Limb (tissue), 2 donors: ENCODE measurements around the gene RNLS.

Experiments
- DNase-seq, 2 donors: peaks; one replicate each; pipeline ENCODE4 v3.0.0-alpha.2; 2016; ENCODE audit errors: extremely low spot score in 2 of 2

RNLS gene

DNA sequence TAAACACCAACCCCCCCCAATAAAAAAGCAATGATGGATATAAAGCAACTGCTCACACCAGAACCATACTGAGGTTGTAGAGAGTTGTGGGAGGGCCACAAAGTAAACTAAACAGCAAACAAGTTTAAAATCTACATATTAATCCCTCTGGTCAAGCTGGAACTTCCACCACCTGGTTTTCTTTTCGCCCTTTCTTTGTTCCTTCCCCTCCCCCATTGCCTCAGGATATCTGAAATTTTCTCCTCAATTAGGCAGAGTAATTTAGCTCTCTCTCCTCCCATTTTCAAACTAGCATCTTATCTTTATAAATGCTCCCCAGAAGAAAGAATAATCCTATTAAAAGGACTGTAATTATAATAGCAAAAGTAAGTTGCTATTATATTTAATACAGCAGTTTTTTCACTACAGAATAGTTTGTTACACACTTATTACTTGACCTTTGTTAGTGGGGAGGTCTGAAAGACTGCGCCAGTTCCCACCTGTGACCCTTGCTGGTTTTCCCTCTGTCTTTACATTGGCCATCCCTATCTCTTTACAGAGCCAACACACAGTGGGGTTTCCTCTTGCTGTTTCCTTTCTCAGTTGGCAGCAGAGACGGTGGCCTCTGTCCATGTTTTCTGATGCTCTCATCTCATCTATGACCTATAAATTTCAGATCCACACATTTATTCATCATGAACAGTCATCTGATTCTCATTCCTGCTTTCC, 235.4 kb downstream of the RNLS start:
- no peak for DNase-seq

GRCh38 chr10:88347022-88347421, 236.1 kb downstream of the RNLS start:
- no peak for DNase-seq

DNA sequence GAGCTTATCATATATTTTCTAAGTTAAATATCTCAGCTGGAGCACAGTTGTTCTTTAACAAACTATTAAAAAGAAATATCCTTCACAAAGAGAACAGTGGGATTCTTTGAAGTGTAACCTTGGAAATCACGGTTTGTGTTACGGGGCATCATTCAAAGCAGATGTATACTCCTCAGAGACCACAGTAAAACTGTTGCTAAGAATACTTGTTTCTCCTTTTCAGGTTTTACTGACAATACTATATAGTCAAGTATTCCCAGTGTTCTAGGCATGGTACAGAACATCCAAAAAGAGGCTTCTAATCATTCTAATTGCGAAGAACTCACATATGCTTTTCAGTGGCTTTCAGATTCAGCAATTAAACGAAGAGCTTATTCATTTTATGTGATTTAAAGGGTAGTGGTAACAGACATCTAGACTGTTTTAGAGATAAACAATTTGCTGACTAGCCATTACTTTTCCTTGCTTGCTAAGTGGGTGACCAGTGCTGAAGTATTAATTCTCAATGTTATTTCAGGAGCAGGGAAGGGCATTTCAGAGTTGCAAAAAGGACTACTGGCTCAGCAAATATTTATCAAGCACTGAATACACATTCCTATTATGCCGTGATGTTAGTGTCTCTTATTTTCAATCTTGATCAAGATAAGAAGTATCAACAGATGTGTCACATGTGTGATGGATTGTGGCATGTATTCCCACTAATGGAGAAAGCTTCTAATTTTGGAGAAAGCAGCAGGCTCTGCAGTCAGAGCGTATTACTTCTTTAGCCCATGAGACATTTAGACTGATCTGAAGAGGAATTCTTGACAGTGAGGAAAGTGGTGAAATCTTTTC, 236.8 kb downstream of the RNLS start:
- no peak for DNase-seq

- DNase-seq, result no peak
Measured at GRCh38 chr10:88343761-88344484, 239.2 kb downstream of the RNLS start.

DNA sequence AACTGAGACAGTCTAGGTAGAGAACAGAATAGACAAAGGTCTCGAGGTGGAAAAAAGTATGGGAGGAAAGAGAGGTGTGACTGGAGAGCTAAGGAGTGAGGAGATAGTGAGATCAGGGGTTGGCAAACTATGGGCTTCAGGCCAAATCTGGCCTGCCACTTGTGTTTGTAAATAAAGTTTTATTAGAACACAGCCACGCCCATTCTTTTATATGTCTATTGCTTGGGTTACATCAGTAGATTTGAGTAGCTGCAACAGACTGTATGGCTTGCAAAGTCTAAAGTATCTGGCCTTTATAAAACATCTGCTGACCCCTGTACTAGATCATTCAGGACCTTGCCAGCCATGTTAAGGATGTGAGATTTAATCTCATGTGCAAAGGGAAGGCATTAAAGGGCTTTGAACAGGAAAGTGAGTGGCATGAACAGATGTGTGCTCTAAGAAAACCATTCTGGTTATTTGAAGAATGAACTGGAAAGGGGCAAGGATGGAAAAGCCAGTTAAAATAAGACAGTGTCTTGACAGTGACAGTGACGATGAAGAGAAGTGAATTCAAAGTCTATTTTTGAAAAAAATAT, 240.3 kb downstream of the RNLS start:
- DNase-seq, result no peak

- DNase-seq, result no peak
Measured at GRCh38 chr10:88337134-88337533, 246.0 kb downstream of the RNLS start.

- DNase-seq, result no peak
Measured at GRCh38 chr10:88336334-88336733, 246.8 kb downstream of the RNLS start.

GRCh38 chr10:88333248-88333630, 249.9 kb downstream of the RNLS start:
- no peak for DNase-seq

DNA sequence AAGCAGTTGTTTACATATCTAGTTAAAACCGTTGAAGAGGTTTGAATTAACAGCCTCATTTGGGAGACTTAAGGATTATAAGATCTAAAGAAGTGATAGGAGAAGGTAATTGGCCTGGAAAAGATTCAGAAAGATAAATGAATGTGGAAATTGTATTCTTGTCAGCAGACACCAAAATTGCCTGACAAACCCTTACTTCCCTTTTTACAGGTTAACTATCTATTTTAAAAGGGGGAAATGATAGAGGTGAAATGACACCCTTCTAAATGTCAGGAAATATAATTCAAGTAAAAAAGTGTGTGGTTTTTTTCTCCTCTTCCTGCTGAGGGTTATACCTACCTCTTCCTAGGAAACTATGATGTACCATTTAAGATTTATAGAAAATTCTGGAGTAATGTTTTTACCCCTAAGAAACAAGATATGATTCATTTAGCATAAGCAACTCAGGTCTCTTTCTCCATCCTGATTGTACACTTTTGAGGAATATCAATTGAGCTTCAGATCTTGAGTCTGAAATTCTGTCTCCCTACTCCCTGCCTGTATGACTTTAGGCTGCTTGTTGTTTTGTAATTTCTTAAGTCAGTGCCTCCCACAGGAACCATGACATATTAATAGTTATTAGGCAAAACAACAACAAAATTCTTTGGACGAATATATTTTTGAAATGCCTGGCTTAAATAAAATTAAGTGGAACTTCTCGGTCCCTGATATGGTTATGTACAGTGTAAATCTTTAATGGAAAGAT, 250.4 kb downstream of the RNLS start:
- no peak for DNase-seq

DNA sequence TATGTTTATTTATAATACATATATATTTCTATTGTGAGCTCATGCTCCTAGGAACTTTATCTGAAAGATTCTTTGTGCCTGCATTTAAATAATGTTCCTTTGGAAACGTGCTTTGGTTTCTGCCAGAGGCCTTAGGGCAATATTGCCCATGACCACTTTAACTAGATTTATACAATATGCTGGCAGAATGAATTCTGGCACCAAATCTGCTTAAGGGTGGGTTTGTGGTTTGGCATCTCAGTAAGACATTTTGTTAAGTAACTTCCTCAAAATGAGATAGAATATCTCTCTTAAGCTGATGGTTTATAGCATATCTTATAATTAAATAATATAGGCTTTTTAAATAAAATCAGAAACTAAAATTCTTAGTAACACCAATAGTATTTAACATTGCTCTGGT, 252.9 kb downstream of the RNLS start:
- no peak for DNase-seq

DNA sequence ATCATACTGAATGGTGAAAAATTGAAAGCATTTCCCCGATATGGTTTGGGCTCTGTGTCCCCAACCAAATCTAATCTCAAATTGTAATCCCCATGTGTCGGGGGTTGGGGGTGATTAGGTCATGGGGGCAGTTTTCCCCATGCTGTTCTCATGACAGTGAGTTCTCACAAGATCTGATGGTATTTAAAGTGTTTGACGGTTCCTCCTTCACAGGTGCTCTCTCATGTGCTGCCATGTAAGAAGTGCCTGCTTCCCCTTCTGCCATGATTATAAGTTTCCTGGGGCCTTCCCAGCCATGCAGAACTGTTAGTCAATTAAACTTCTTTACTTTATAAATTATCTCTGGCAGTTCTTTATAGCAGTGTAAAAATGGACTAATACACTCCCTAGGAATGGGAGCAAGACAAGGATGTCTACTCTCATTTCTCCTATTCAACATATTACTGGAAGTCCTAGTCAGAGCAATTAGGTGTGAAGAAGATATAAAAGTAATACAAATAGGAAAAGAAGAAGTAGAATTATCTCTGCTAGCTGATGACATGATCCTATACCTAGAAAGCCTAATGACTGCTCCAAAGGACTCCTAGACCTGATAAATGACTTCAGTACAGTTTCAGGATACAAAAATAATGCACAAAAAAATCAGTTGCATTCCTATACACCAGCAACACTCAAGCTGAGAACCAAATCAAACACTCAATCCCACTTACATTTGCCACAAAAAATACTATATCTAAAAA, 260.6 kb downstream of the RNLS start:
- no peak for DNase-seq

GRCh38 chr10:88319960-88320517, 263.1 kb downstream of the RNLS start:
- no peak for DNase-seq

- no peak for DNase-seq
Measured at GRCh38 chr10:88318803-88319202, 264.3 kb downstream of the RNLS start.

GRCh38 chr10:88317099-88317498, 266.0 kb downstream of the RNLS start:
- no peak for DNase-seq

DNA sequence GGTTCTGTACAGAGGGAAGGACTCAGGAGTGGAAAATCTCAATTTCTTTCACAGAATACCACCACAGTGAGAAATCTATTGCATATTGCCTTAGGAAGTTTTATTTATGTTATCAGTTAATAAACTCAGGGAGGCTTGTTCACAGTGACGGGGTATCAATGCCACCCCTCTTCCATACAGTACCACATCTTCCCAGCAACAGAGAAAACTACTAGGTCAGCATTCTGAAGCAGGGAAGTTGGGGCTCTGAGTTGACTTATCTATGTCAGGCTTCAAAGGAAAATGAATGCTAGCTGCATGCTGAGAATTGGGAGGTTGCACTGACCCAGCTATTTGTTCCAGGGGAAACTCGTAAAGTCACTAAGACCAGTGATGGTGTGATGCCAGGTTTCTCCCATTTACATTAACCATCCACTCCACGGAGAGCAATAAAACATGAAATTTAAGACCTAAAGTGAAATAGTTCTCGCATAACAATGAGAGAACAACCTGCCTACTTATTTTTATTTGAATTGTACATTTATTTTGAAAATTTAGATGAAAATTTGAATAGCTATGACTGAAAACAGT, 266.7 kb downstream of the RNLS start:
- no peak for DNase-seq

GRCh38 chr10:88315755-88316154, 267.4 kb downstream of the RNLS start:
- DNase-seq, result no peak

GRCh38 chr10:88314362-88314761, 268.8 kb downstream of the RNLS start:
- DNase-seq, result no peak

DNA sequence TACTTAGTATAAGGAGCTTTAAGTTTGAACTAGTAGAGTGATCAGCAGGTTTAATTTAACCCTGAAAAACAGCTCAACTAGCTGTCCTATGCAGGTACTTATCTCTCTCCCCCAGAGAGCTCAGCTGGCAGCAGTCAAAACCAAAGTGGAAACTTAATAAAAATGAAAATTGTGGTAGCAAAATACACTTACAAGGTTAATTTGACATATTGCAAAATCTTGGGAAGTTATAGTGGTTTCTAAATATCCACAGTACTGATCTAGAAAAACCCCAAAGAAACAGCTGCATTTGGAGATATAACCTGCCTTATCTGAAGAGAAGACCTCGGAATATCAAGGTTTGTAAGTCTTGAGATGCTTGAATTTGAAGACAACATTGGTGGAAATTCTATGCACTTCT, 269.2 kb downstream of the RNLS start:
- no peak for DNase-seq

DNA sequence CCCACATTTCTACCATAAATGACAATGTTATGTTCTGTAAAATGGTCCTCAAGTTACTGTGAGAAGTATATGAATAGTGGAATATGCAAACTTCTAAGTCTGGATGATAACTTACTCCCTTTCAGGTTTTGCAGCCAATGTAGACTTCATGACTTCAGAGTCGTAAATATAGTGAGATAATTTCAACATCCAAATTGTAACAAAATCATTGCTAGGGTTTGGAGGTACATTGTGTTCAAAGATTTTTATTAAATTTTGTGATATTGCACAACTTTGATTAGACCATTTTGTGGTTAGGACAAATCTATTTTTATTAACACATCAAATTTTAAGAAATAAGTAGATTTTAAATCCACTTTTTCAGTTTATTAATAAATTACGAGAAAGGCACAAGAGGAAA, 270.3 kb downstream of the RNLS start:
- DNase-seq, result no peak

DNA sequence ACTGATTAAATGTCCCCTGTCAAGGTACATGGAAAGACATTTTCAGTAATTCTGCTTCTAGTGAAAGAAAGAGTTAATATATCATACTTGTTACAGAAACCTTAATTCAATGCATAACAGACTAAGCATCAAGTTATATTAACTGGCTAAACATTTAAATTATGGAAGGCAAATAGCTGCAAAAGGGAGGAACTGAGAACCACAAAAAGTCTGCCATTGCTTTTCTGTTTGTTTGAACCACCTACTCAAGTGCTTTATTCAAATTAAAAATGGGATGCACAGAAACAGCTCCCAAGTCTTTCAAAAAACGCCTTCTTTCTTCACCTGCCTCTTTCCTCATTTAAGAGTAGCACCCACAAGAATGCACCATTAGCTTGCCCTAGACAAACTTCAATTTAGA, 271.9 kb downstream of the RNLS start:
- no peak for DNase-seq
